NCI-H128 (cell line): Measurements from ENCODE around the gene SOCS6.
"Not testable (repeated sequence)": the region's sequence is repeated elsewhere in the genome, so short reads cannot be mapped to it uniquely, and the experiment has no call there.

Source experiments
- DNase-seq: peaks from one replicate; lab custom pipeline; 2025; ENCODE audit not compliant: unreplicated experiment; lab: John Stamatoyannopoulos, UW

Gene SOCS6, protein sequence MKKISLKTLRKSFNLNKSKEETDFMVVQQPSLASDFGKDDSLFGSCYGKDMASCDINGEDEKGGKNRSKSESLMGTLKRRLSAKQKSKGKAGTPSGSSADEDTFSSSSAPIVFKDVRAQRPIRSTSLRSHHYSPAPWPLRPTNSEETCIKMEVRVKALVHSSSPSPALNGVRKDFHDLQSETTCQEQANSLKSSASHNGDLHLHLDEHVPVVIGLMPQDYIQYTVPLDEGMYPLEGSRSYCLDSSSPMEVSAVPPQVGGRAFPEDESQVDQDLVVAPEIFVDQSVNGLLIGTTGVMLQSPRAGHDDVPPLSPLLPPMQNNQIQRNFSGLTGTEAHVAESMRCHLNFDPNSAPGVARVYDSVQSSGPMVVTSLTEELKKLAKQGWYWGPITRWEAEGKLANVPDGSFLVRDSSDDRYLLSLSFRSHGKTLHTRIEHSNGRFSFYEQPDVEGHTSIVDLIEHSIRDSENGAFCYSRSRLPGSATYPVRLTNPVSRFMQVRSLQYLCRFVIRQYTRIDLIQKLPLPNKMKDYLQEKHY

GRCh38 chr18:70288851-70289328 lies at the start of gene SOCS6:
TSS of gene SOCS6 (plus strand) at chr18:70289045. CDS start at chr18:70324669, 35,624 bp downstream.
- no peak for DNase-seq

GRCh38 chr18:70243131-70243929 lies 45.5 kb upstream of the SOCS6 start:
- DNase-seq = no peak

- DNase-seq = no peak
These were observed 42.8 kb upstream of the SOCS6 start for GRCh38 chr18:70246061-70246466.

DNA sequence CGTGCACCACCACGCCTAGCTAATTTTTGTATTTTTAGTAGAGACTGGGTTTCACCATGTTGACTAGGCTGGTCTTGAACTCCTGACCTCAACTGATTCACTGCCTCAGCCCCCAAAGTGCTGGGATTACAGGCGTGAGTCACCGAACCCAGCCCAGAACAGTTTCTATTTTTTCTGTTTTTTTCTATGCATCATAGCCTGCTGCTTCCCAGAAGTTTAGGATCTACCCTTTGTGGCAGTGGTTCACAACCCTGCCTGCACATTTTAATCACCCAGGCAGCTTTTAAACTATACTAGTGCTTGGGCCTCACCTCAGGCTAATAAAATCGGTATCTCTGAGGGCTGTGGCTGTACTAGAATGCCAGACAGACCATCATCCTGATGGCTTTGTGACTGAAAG lies 39.7 kb upstream of the SOCS6 start:
- no peak for DNase-seq

- DNase-seq = not testable (repeated sequence)
These were observed 39.0 kb upstream of the SOCS6 start for GRCh38 chr18:70249861-70250260.

DNA sequence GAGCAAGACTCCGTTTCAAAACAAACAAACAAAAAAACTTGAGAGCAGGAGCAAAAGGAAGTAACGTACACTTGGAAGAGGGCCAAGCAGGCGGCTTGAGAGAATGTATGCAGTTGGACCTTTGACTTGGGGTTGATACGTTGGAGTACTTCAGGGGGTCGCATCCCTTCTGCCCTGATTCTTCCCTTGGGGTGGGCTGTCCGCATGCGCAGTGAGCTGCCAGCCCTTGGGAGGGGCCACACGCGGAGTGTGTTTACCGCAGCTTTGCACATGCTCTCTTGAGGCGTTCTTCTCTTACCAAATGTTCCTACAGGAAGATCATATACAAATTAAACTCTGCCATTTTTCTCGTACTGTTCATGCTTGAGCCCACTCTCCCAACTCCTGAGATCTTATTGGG lies 38.1 kb upstream of the SOCS6 start:
- no peak for DNase-seq

- no peak for DNase-seq
These were observed 32.7 kb upstream of the SOCS6 start for GRCh38 chr18:70256184-70256583.

DNA sequence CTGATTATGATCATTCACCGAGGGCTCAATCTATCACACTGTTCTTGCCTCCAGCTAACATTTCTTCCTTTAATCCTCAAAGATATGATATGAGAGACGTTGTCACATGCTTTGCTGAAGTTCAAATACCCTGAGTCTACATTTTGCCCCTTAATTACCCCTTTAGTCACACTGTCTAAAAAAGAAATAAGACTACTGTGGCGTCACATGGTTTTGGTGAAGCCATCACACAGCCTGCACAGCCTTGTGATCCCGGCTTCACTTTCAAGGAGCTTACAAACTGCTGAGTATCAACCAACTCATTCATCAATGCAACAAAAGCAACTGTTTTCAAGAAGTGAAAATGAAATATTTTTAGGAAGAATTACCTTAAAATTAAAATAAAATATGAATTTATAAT lies 31.9 kb upstream of the SOCS6 start:
- no peak for DNase-seq

DNA sequence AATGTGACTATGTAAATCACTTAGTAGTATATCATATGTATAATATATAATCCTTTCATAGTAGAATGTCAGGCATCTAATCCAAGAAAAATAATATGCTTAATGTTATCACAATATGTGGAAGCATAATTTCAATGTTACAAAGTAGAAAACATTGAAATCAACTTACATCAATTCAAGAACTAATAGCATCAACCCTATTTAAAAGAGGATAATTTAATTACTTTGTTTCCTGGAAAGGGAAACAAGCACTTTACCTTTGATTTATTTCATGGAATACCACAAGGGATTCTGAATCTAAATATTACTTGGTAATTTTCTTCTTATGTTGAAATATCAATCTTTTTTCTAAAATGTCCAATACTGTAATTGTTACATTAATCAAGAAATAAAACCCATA lies 30.6 kb upstream of the SOCS6 start:
- DNase-seq = no peak

- DNase-seq = no peak
These were observed 28.2 kb upstream of the SOCS6 start for GRCh38 chr18:70260683-70261082.

DNA sequence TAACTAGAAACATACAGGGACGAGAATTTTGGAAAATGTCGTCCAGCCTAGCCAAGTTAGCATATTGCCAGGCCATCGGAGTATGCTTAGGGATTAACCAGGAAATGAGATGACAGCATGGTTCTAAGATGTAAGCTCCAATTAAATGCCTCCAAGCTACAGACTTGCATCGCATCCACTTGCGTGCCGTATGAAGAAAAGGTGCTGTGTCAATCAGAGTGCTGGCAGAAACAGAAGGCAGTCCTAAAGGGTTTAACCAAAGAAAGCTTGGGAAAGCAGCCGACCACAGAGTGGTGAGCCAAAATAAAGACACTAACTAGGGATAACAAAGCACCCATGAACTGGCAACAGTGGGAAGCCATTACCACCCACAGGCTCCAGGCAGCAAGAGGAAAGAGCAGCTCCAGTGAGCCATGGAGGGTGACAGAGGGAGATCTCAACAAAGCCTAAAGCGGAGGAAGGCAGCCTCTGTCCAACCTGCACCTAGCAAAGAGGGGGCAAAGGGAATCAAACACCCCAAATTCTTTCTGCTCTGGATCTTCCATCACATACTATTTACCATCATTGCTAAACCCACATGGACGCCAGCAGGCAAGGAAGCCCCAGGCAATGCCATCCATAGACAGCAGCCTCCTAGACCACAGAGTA lies 27.6 kb upstream of the SOCS6 start:
- DNase-seq = no peak

DNA sequence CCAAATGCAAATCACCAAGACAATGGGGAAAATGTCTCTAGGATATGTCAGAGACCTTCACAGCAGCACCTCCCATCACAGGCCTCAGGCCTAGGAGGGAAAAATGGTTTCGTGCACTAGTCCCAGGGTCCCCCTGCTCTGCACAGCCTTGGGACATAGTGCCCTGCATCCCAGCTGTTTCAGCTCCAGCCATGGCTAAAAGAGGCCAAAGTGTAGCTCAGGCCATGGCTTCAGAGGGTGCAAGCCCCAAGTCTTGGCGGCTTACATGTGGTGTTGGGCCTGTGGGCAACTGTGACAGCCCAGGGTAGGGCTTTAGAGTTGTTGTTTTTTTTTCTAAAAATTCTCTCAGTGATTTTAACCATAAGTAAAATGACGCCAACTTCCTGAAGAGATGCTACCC lies 25.5 kb upstream of the SOCS6 start:
- DNase-seq = no peak

DNA sequence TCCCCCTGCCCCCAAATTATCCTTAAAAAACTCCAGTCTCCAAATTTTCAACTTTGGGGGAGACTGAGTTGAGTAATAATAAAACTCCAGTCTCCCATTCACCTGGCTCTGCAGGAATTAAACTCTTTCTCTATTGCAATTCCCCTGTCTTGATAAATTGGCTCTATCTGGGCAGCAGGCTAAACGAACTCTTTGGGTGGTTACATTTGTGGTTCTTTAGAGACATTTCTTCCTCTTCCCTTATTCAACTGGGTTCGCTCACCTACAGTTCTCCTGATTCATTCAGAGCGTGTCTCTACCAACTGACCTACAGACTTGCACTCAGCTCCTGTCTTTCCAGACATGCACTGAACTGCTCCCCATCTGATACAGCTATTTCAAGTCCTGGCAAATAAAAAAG lies 17.1 kb upstream of the SOCS6 start:
- no peak for DNase-seq

DNA sequence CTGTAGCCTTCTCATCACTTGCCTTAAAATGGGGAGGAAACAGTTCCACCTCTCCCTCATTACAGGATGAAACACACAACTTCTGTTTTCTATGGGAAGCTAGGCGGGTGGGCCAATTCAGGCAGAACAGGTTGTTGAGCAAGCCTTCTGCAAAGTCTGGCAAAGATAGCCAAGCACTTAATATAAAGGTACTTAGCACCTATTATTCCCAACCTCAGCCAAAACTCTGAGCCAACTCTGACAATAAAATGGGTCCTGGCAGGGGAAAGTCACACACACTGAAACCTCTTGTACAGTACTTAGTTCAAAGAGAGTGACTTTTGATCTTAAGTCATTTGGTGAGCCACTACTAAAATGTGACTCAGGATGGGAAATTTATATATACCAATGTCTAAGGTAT lies 15.8 kb upstream of the SOCS6 start:
- DNase-seq = no peak

GRCh38 chr18:70276416-70277191 lies 12.2 kb upstream of the SOCS6 start:
- no peak for DNase-seq

DNA sequence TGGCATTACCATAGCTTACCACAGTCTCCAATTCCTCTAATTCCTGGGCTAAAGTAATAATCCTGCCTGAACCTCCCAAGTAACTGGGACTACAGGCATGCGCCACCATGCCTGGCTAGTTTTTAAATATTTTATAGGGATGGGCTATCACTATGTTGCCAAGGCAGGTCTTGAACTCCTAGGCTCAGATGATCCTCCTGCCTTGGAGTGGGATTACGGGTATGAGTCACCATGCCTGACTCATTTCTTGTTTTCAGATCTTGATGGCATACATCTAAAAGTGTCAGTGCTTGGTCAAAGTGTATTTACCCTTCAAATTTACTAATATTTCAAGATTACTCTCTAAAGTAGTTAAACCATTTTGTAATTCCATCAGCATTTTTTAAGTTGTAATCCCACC lies 9.4 kb upstream of the SOCS6 start:
- no peak for DNase-seq

DNA sequence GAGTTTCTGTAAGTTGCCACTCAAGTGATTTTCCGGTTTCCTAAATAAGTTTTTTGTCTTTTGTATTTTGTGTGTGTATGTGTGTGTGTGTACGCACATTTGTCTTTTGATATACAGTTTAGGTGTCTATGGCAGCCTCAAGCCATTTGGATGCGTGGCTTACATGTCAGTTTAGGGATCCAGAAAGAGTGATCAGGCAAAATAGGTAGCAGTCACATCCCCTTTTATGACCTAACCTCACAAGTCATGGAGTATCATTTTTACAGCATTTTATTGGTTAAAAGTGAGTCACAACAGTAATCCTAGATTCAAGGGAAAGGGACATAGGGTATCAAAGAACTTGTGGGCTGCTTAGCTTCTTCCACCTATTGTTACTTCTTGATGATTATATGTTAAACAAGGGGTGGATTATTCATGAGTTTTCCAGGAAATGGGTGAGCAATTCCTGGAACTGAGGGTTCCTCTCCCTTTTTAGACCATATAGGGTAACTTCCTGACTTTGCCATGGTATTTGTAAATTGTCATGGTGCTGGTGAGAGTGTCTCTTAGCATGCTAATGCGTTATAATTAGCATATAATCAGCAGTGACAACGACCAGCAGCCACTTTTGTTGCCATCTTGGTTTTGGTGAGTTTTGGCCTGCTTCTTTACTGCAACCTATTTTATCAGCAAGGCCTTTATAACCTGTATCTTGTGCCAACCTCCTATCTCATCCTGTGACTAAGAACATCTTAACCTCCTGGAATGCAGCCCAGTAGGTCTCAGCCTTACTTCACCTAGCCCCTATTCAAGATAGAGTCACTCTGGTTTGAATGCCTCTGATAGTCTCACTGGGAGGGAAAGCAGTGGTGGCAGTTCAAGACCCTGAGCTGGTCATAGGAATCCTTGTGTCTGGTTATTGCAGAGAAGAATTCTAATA lies 8.6 kb upstream of the SOCS6 start:
- no peak for DNase-seq

DNA sequence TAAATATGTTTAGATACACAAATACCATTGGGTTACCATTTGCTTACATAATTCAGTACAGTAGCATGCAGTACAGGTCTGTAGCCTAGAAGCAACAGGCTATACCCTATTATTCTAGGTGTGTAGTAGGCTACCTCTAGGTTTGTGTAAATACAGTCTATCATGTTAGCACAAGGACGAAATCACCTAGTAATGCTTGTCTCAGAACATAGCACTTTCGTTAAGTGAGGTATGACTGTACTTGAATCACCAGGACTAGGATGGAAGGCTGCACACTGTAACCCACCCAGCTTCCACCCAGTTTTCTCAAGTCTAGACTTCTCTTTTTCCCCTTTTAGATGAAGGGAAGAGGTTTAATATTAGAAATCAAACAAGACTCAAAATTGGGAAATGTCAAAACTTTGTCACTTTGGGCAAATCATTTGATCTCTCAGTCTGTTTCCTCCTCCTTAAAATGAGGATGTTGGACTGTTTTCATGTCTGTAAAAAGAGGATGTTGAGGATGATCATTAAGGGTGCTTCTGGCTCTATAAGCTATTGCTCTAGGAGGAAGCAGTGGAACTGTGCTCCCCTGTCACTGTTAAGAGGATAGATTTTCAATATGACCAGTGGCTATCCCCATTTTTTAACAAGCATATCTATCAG lies 3.7 kb upstream of the SOCS6 start:
- no peak for DNase-seq

- DNase-seq = no peak
These were observed 1.1 kb upstream of the SOCS6 start for GRCh38 chr18:70287731-70288130.
